Heart right ventricle (tissue), 16 donors: ENCODE data around the gene F5. TPM values are rescaled to one million over a fixed set of nuclear protein-coding genes. Genes with fewer than 3 reads are reported as not detected.
A peak's percentile ranks its signal among the peaks of the same experiment; 100 is the strongest.

Experiments used
- ATAC-seq, 8 donors: fragments of 200-7000 bp; cut with Tn5 transposase; one replicate each; pipeline ENCODE4 v1.9.1; 2020; ENCODE audit warnings: mild to moderate bottlenecking in 8 of 8, moderate library complexity in 8 of 8, moderate number of reproducible peaks in 1 of 8
- DNase-seq, 2 donors: peaks; one replicate each; pipeline ENCODE4 v3.0.0-alpha.2; 2020
- H3K27ac ChIP-seq, 10 donors: fragments of 200-600 bp; sonication (generic) in 2 of 10; one replicate each; pipeline versions ENCODE4 v1.5.0 to v1.8.0; 2020 to 2022; ENCODE audit warnings: mild to moderate bottlenecking in 3 of 10
- H3K27me3 ChIP-seq, 7 donors: fragments of 200-600 bp; one replicate each; pipeline ENCODE4 v1.8.0; 2021 to 2022; ENCODE audit warnings: mild to moderate bottlenecking in 2 of 7
- H3K36me3 ChIP-seq, 9 donors: fragments of 200-600 bp; sonication (generic) in 1 of 9; one replicate each; pipeline versions ENCODE4 v1.5.0 to v1.8.0; 2020 to 2022; ENCODE audit warnings: mild to moderate bottlenecking in 2 of 9
- H3K4me1 ChIP-seq, 9 donors: fragments of 200-600 bp; sonication (generic) in 1 of 9; one replicate each; pipeline versions ENCODE4 v1.5.0 to v1.8.0; 2020 to 2022; ENCODE audit warnings: mild to moderate bottlenecking in 4 of 9
- H3K4me3 ChIP-seq, 10 donors: fragments of 200-600 bp; sonication (generic) in 2 of 10; one replicate each; pipeline versions ENCODE4 v1.5.0 to v1.8.0; 2020 to 2022; ENCODE audit warnings: mild to moderate bottlenecking in 7 of 10, moderate library complexity in 2 of 10
- H3K9me3 ChIP-seq, 11 donors: fragments of 200-600 bp in 10 of 11; sonication (generic) in 2 of 11; one replicate each; pipeline versions ENCODE4 v1.5.0 to v1.8.0; 2013 to 2022; ENCODE audit warnings: mild to moderate bottlenecking in 2 of 11, control low read depth in 1 of 11, moderate library complexity in 1 of 11
- WGBS, 2 donors: extraction: QIAGEN DNeasy Blood & Tissue Kit; methylation state at CpG; one replicate each; pipeline ENCODE4 v1.1.7; 2013; ENCODE audit warnings: inconsistent platforms in 1 of 2; 5-methylcytosine and 5-hydroxymethylcytosine counted together
- intact Hi-C, 10 donors: fragments of 100-400 bp; cut with DNase I; formaldehyde crosslinking; loops; one replicate each; pipeline versions ENCODE4 v1.11.1 to v1.14.2; 2022
- polyA plus RNA-seq, 2 donors: library from polyadenylated mRNA; stranded (reverse); fragments of 200-250 nt; gene quantifications; one replicate each; pipeline ENCODE4 v1.2.3, GENCODE V29; 2013
- total RNA-seq, 10 donors: library from RNA; stranded (reverse); fragmentation: NEBNext Ultra II Directional in 3 of 10; extraction: Animal tissue kit (Norgen Biotek cat#: 25700) in 3 of 10; gene quantifications; one replicate each; pipeline versions ENCODE4 v1.2.1 to v1.2.4, GENCODE V29; 2021 to 2023
- TF ChIP-seq, protein P1 (sequence below), 9 donors: fragments of 200-600 bp; sonication (generic) in 2 of 9; IDR thresholded peaks; one replicate each; pipeline versions ENCODE4 v1.5.0 to v1.8.0; 2021 to 2022; ENCODE audit warnings: antibody characterized with exemption in 9 of 9, mild to moderate bottlenecking in 5 of 9, moderate library complexity in 1 of 9
- donor health status: Arrhythmogenic right ventricular cardiomyopathy.
- donor health status: ischemic (EF 13 %, LVEDD 7.1; RV severe dilation, severe dysfunction).
- donor health status: healthy with polysubstance abuse.
- donor health status: DM: no; HTN: yes; CAD: no.
- donor health status: DM: no; HTN: no; CAD: no.
- donor health status: ischemic (EF 25% LVEDD 6.9; RV normal size, moderate dysfunction).
- donor health status: ischemic (EF 25% LVEDD 5.7; RV mildly dilated, moderate dysfunction).
- donor health status: healthy.
- donor health status: DM: yes; HTN: yes; CAD: no.
- donor health status: Ischemic cardiomyopathy.
- donor health status: ischemic (EF 35%, LVEDD 5.7; RV mildly dilated, moderate dysfunction).
- donor health status: nonischemic (EF 11% LVEDD 7.7; RV severe dilation, severe dysfunction).
- donor health status: DM: yes; HTN: yes; CAD: no.
- donor health status: PGD.
- donor health status: ischemic (EF 29% LVEDD 5.4; RV normal size, mild dysfunction).
- donor health status: nonischemic (EF 23%, LVEDD 6.1; RV moderate dilation, normal function).

Gene F5
- total and polyA plus RNA-seq, 12 donors = 0.94 to 40.3 (median 6.9) TPM

DNA sequence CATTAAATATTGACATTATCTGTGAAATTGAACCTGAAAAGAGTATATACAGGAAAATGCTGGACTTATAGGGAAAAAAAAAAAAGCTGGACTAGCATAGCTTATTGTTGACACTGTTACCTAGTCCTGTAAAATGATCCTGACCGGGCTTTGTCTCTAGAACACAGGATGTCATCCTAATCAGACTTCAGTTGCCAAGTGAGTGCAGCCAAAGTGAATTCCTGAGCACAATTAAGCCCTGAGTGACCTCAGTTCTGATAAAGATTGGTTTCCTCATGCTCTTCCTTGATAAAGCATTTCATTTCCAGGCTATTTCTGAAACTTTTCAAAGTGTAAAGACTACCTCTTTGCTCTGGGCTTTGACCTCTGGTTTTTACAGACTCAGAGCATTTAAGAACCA is 23.8 kb upstream of the F5 start:
- H3K36me3 ChIP-seq = no peaks in the 10 kb centered on the region
- peak overlapping the region in 3 of 10 donors; percentile 28 to 52 (median 49) for H3K27ac ChIP-seq
- WGBS, 2 donors = 7 to 23% methylated on average over 1 of the region's 1 CpG
- peaks cover 0 to 6% (median 2%) of the 10 kb centered on the region in 7 donors for H3K27me3 ChIP-seq
- H3K9me3 ChIP-seq = no peaks in the 10 kb centered on the region
- peak; percentile 72 to 97 (median 90) for ATAC-seq
- intact Hi-C loops = no loop called here
- peak in 1 of 2 donors; percentile 46 for DNase-seq
- TF ChIP-seq, protein P1, sequence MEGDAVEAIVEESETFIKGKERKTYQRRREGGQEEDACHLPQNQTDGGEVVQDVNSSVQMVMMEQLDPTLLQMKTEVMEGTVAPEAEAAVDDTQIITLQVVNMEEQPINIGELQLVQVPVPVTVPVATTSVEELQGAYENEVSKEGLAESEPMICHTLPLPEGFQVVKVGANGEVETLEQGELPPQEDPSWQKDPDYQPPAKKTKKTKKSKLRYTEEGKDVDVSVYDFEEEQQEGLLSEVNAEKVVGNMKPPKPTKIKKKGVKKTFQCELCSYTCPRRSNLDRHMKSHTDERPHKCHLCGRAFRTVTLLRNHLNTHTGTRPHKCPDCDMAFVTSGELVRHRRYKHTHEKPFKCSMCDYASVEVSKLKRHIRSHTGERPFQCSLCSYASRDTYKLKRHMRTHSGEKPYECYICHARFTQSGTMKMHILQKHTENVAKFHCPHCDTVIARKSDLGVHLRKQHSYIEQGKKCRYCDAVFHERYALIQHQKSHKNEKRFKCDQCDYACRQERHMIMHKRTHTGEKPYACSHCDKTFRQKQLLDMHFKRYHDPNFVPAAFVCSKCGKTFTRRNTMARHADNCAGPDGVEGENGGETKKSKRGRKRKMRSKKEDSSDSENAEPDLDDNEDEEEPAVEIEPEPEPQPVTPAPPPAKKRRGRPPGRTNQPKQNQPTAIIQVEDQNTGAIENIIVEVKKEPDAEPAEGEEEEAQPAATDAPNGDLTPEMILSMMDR (IDR thresholded peaks at IDR 0.05) = no peak
- H3K4me1 ChIP-seq = peaks cover 0 to 34% (median 15%) of the 10 kb centered on the region in 9 donors
- no peak overlapping the region for H3K4me3 ChIP-seq

GRCh38 chr1:169608226-169608625 is 21.9 kb upstream of the F5 start:
- DNase-seq (no peak), ATAC-seq (no peak)
- TF ChIP-seq, protein P1 (IDR thresholded peaks at IDR 0.05) = no peak
- Histone ChIP-seq H3K27ac (no peak overlapping the region), H3K9me3 (no peaks in the 10 kb centered on the region), H3K36me3 (no peaks in the 10 kb centered on the region), H3K4me1 (peaks cover 0 to 46% (median 15%) of the 10 kb centered on the region in 9 donors), H3K4me3 (no peak overlapping the region), H3K27me3 (peaks cover 0 to 10% (median 0%) of the 10 kb centered on the region in 7 donors)
- 94 to 95% methylated on average over 4 of the region's 4 CpGs for WGBS, 2 donors
- intact Hi-C loops = loop anchor here in 3 of 10 donors (5.0 to 10.0 kb wide), 3 partner anchors 107 to 199 kb away; partner anchors contain the start of gene SELL (in 1 of the 3)

GRCh38 chr1:169604781-169605560 is 18.7 kb upstream of the F5 start:
- H3K27me3 ChIP-seq = peaks cover 0 to 10% (median 0%) of the 10 kb centered on the region in 7 donors
- no peak for DNase-seq
- TF ChIP-seq, protein P1 (IDR thresholded peaks at IDR 0.05) = no peak
- 58 to 64% methylated on average over 5 of the region's 5 CpGs for WGBS, 2 donors
- peaks cover 0 to 50% (median 5%) of the 10 kb centered on the region in 9 donors for H3K4me1 ChIP-seq
- intact Hi-C loops = loop anchor here in 9 of 10 donors (5.0 to 10.0 kb wide), 5 partner anchors 107 to 207 kb away; partner anchors contain the start of gene SELL (in 3 of the 9)
- H3K9me3 ChIP-seq = no peaks in the 10 kb centered on the region
- no peaks in the 10 kb centered on the region for H3K36me3 ChIP-seq
- H3K4me3 ChIP-seq = no peak overlapping the region
- H3K27ac ChIP-seq = peak overlapping the region in 1 of 10 donors; percentile 58
- peak in 5 of 8 donors; percentile 28 to 78 (median 58) for ATAC-seq

DNA sequence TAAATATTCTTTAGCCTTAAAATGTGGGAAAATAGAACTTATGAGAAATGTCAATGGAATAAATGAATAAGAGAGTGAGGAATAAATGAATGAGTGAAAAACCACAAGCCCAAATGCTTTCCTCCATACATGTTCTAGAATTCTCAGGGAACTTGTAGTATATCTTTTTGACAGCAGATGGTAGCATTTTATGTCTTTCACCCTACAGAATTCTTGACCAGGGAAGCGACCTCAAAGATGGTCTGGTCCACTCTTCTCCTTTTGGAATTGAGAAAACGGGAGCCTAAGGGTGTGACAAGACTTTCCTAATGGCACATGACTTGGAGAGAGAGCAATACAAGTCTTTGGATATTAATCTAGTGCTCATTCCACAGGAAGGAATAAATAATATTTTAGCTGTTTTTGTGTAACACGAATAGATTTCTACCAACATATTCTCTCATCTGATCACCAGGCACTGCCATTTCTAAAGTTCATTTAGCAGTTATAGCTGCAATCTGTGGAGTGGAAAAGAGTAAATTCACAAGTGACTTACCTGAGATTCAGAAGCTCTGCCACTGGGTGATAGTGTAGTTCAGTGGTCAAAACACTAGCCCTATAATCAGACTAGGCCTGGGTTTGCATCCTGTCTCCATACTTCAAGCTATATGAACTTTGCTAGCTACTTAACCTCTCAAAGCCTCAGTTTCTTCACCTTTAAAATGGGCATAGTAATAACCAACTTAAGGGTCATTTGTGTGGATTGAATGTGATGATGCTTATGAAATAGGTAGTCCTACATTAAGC is 15.0 kb upstream of the F5 start:
- peak in 3 of 8 donors; percentile 51 to 56 (median 53) for ATAC-seq

More for the DNA sequence above, 15.0 kb upstream of the F5 start:
- peaks cover 0 to 32% (median 3%) of the 10 kb centered on the region in 7 donors for H3K27me3 ChIP-seq
- intact Hi-C loops = loop anchor here in 9 of 10 donors (1.0 to 10.0 kb wide), 8 partner anchors 110 to 211 kb away; partner anchors contain the start of gene SELL (in 5 of the 9)
- H3K36me3 ChIP-seq = no peaks in the 10 kb centered on the region
- no peak for DNase-seq
- 31 to 35% methylated on average over 3 of the region's 3 CpGs for WGBS, 2 donors
- TF ChIP-seq, protein P1 (IDR thresholded peaks at IDR 0.05) = peak; percentile 8 to 69 (median 50)
- H3K9me3 ChIP-seq = no peaks in the 10 kb centered on the region
- peaks cover 0 to 36% (median 0%) of the 10 kb centered on the region in 9 donors for H3K4me1 ChIP-seq
- H3K4me3 ChIP-seq = no peak overlapping the region
- no peak overlapping the region for H3K27ac ChIP-seq
